HFFc6 (cell line): ENCODE data around the gene GTPBP1. TPM values are rescaled to one million over a fixed set of nuclear protein-coding genes. Genes with fewer than 3 reads are reported as not detected.

ENCODE experiments used
- DNase-seq: peaks from one replicate; pipeline ENCODE4 v3.0.0-alpha.2; 2018
- H3K27ac Mint-ChIP-seq: 2 replicates; pipeline ENCODE4 v1.8.0; 2020; ENCODE audit warnings: mild to moderate bottlenecking, mixed read lengths
- H3K27me3 Mint-ChIP-seq: 2 replicates; pipeline ENCODE4 v1.8.0; 2021; ENCODE audit warnings: mild to moderate bottlenecking, moderate library complexity, mixed read lengths; ENCODE audit not compliant: insufficient read depth
- H3K36me3 Mint-ChIP-seq: 2 replicates; pipeline ENCODE4 v1.8.0; 2021; ENCODE audit warnings: low read depth, mixed read lengths
- H3K4me1 Mint-ChIP-seq: 2 replicates; pipeline ENCODE4 v1.8.0; 2020; ENCODE audit warnings: low read depth, mixed read lengths
- H3K4me3 Mint-ChIP-seq: 2 replicates; pipeline ENCODE4 v1.8.0; 2020; ENCODE audit warnings: mild to moderate bottlenecking, moderate library complexity, mixed read lengths
- H3K9me3 Mint-ChIP-seq: 2 replicates; pipeline ENCODE4 v1.8.0; 2020; ENCODE audit warnings: mild to moderate bottlenecking, mixed read lengths
- total RNA-seq, 6 experiments: library from RNA; stranded (reverse); fragmentation: NEBNext Ultra II Directional; extraction: Animal tissue kit (Norgen Biotek cat#: 25700); gene quantifications; 2 replicates in 1 of 6; 3 replicates in 5 of 6; pipeline ENCODE4 v1.2.3, GENCODE V29; 2021
- TF ChIP-seq, protein P1 (sequence below): fragments of 200-600 bp; sonication (generic); IDR thresholded peaks from 2 replicates; pipeline ENCODE4 v1.5.0; 2021; ENCODE audit warnings: antibody characterized with exemption, mild to moderate bottlenecking

The GTPBP1 gene
- total RNA-seq, 6 experiments from 2014 or later = 32.1 to 40.8 (median 38.4) TPM

GRCh38 chr22:38715852-38716251 lies 10.1 kb downstream of the GTPBP1 start:
- H3K9me3 Mint-ChIP-seq = no peaks in the 10 kb centered on the region
- no peak overlapping the region for H3K4me3 Mint-ChIP-seq
- no peak for DNase-seq
- H3K27me3 Mint-ChIP-seq = no peaks in the 10 kb centered on the region; the same call in none of the 2 replicates
- TF ChIP-seq, protein P1, sequence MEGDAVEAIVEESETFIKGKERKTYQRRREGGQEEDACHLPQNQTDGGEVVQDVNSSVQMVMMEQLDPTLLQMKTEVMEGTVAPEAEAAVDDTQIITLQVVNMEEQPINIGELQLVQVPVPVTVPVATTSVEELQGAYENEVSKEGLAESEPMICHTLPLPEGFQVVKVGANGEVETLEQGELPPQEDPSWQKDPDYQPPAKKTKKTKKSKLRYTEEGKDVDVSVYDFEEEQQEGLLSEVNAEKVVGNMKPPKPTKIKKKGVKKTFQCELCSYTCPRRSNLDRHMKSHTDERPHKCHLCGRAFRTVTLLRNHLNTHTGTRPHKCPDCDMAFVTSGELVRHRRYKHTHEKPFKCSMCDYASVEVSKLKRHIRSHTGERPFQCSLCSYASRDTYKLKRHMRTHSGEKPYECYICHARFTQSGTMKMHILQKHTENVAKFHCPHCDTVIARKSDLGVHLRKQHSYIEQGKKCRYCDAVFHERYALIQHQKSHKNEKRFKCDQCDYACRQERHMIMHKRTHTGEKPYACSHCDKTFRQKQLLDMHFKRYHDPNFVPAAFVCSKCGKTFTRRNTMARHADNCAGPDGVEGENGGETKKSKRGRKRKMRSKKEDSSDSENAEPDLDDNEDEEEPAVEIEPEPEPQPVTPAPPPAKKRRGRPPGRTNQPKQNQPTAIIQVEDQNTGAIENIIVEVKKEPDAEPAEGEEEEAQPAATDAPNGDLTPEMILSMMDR = no peak
- H3K36me3 Mint-ChIP-seq = peaks cover 18% of the 10 kb centered on the region
- no peak overlapping the region for H3K27ac Mint-ChIP-seq
- peaks cover 53% of the 10 kb centered on the region for H3K4me1 Mint-ChIP-seq

GRCh38 chr22:38716271-38716670 lies 10.5 kb downstream of the GTPBP1 start:
- peak overlapping the region; percentile 76 for H3K27ac Mint-ChIP-seq
- H3K36me3 Mint-ChIP-seq = peaks cover 19% of the 10 kb centered on the region
- DNase-seq = no peak
- no peaks in the 10 kb centered on the region for H3K9me3 Mint-ChIP-seq
- TF ChIP-seq, protein P1 = no peak
- no peaks in the 10 kb centered on the region; the same call in none of the 2 replicates for H3K27me3 Mint-ChIP-seq
- H3K4me3 Mint-ChIP-seq = no peak overlapping the region
- H3K4me1 Mint-ChIP-seq = peaks cover 49% of the 10 kb centered on the region

- DNase-seq = no peak
- Mint-ChIP-seq H3K27me3 (no peaks in the 10 kb centered on the region; the same call in none of the 2 replicates), H3K4me1 (peaks cover 48% of the 10 kb centered on the region), H3K4me3 (no peak overlapping the region), H3K36me3 (peaks cover 24% of the 10 kb centered on the region), H3K27ac (peak overlapping the region; percentile 76), H3K9me3 (no peaks in the 10 kb centered on the region)
- TF ChIP-seq, protein P1 = no peak
Observed at GRCh38 chr22:38716826-38717225, 11.1 kb downstream of the GTPBP1 start.

DNA sequence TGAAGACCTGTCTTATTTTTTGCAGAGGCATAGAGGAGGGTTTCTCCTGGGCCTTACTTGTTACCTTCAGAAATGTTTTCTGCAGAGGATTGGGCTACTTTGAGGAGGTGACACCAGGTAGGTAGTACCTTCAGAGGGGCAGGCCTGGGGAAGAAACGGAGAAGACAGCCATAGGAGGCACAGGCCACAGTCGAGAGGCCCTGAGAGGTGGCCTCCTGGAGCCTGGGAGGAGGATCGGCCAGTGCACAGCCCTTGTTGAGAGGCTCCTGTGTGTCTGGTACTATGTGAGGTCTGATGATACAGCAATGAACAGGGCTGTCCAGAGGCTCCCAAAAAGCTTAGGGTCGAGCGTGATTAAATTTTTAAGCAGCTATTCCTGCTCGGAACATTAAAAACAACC lies 11.5 kb downstream of the GTPBP1 start:
- DNase-seq = no peak
- H3K27me3 Mint-ChIP-seq = no peaks in the 10 kb centered on the region; the same call in none of the 2 replicates
- H3K4me3 Mint-ChIP-seq = no peak overlapping the region
- no peaks in the 10 kb centered on the region for H3K9me3 Mint-ChIP-seq
- peaks cover 45% of the 10 kb centered on the region for H3K4me1 Mint-ChIP-seq
- TF ChIP-seq, protein P1 = no peak
- peak overlapping the region; percentile 76 for H3K27ac Mint-ChIP-seq
- H3K36me3 Mint-ChIP-seq = peaks cover 20% of the 10 kb centered on the region

GRCh38 chr22:38718414-38718813 lies 12.7 kb downstream of the GTPBP1 start:
- Mint-ChIP-seq H3K9me3 (no peaks in the 10 kb centered on the region), H3K4me1 (peaks cover 35% of the 10 kb centered on the region), H3K4me3 (peak overlapping the region; percentile 36), H3K27ac (peak overlapping the region; percentile 76), H3K36me3 (peaks cover 25% of the 10 kb centered on the region), H3K27me3 (no peaks in the 10 kb centered on the region; the same call in 1 of the 2 replicates)
- DNase-seq = peak; percentile 87
- TF ChIP-seq, protein P1 = peak; percentile 83

DNA sequence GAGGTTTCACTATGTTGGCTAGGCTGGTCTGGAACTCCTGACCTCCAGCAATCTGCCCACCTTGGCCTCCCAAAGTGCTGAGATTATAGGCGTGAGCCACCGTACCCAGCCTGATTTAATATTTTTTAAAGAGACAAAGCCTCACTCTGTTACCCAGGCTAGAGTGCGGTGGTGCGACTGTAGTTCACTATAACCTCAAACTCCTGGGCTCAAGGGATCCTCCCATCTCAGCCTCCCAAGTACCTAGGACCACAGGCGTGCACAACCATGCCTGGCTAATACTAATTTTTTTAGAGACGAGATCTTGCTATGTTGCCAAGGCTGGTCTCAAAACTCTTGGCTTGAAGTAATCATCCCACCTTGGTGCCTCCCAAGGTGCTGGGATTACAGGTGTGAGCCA lies 13.5 kb downstream of the GTPBP1 start:
- Mint-ChIP-seq H3K4me3 (no peak overlapping the region), H3K27ac (peak overlapping the region; percentile 76), H3K27me3 (no peaks in the 10 kb centered on the region; the same call in 1 of the 2 replicates), H3K36me3 (peaks cover 25% of the 10 kb centered on the region), H3K9me3 (no peaks in the 10 kb centered on the region), H3K4me1 (peaks cover 30% of the 10 kb centered on the region)
- TF ChIP-seq, protein P1 = no peak
- DNase-seq = no peak
